ENCODE results near the gene SPTBN1. TPM values are rescaled to one million over a fixed set of nuclear protein-coding genes. Genes with fewer than 3 reads are reported as not detected.

Gene SPTBN1
- total RNA-seq, 4 donors from 2014 or later, result 353 to 606 (median 498) TPM

- Histone ChIP-seq H3K4me1 (peaks cover 16 to 92% (median 41%) of the 10 kb centered on the region in 3 donors), H3K4me3 (no peak overlapping the region), H3K9me3 (no peaks in the 10 kb centered on the region), H3K36me3 (peaks cover 4 to 49% of the 10 kb centered on the region in 2 donors), H3K27ac (peak overlapping the region in 2 of 4 donors; percentile 4 to 55), H3K27me3 (no peaks in the 10 kb centered on the region)
- ATAC-seq, result no peak
- 61 to 78% methylated on average over 3 to 5 of the region's 5 CpGs for WGBS, 2 donors (ENCODE audit: low coverage in 1 of 2)
- TF ChIP-seq EP300 (IDR thresholded peaks at IDR 0.05), result no peak
- no peak for TF ChIP-seq POLR2AphosphoS5 (IDR thresholded peaks at IDR 0.05)
- no peak for TF ChIP-seq POLR2A (IDR thresholded peaks at IDR 0.05)
- TF ChIP-seq, protein P1, sequence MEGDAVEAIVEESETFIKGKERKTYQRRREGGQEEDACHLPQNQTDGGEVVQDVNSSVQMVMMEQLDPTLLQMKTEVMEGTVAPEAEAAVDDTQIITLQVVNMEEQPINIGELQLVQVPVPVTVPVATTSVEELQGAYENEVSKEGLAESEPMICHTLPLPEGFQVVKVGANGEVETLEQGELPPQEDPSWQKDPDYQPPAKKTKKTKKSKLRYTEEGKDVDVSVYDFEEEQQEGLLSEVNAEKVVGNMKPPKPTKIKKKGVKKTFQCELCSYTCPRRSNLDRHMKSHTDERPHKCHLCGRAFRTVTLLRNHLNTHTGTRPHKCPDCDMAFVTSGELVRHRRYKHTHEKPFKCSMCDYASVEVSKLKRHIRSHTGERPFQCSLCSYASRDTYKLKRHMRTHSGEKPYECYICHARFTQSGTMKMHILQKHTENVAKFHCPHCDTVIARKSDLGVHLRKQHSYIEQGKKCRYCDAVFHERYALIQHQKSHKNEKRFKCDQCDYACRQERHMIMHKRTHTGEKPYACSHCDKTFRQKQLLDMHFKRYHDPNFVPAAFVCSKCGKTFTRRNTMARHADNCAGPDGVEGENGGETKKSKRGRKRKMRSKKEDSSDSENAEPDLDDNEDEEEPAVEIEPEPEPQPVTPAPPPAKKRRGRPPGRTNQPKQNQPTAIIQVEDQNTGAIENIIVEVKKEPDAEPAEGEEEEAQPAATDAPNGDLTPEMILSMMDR (IDR thresholded peaks at IDR 0.05), result no peak
Measured at GRCh38 chr2:54615832-54616534, 159.9 kb downstream of the SPTBN1 start.

DNA sequence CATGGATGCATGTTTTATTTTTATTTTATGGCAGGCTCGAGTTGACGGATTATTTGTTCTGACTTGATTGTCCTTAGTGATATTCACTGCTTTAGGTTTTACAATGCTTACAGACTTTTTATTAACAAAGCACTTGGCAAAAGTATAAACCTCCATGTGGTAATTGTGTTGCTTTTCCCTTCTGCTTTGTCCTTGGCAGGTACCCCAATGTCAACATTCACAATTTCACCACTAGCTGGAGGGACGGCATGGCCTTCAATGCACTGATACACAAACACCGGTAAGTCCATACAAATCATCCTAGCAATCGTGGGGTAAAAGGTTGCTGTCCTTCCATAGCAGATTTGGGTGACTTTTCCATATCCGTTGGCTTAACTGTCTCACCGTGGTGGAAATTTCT lies 161.3 kb downstream of the SPTBN1 start:
- peaks cover 4 to 58% of the 10 kb centered on the region in 2 donors for H3K36me3 ChIP-seq
- H3K27ac ChIP-seq, result peak overlapping the region in 3 of 4 donors; percentile 29 to 70 (median 55)
- ATAC-seq, result peak; percentile 70

DNA sequence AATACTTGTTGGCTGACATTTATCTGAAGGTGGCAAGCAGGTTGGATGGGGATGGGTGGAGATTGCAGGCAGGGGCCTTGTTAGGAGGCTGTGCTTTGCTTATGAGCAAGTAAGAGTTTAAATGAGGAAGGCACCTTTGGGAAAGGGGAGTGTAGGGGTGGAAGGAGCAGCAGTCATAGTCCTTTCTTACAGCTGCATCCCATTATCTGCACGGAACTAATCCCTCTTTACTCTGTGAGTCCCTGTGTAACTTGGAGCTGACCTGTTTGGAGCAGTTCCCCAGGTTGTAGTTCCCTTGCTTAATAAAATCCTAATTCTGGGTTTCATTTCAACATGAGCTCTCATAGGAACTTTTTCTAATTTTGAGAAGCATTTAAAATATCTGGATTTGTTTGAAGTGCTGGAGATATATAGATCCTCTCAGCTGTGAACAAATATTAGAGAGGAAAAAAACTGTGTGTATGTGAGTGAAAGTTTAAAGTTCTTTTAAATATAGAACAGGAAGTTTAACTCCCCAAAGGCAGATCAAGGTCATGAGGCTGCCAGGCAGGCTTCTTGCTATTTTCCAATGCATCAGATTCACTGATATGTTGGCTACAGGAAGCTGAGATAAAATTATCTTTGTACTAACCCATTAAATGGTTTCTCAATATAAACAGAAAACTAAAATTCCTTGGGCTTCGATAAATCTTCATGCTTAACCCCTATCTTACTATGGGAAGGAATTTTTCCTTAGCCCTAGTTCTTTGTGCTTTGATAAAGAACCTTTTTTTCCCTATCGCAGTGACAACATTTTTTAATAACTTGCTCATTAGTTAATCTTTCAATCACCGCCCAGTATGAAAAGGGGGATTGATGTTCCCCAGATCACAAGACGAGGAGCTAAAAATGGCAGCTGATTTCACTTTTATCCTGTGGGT lies 162.8 kb downstream of the SPTBN1 start:
- H3K9me3 ChIP-seq, result no peaks in the 10 kb centered on the region
- H3K4me1 ChIP-seq, result peaks cover 11 to 76% (median 41%) of the 10 kb centered on the region in 3 donors
- peak overlapping the region; percentile 55 to 70 (median 62) for H3K27ac ChIP-seq
- H3K27me3 ChIP-seq, result no peaks in the 10 kb centered on the region
- no peak overlapping the region for H3K4me3 ChIP-seq
- no peak for ATAC-seq
- H3K36me3 ChIP-seq, result peaks cover 4 to 60% of the 10 kb centered on the region in 2 donors
- WGBS, 2 donors (ENCODE audit: low coverage in 1 of 2), result 23 to 25% methylated on average over 3 to 5 of the region's 5 CpGs
- TF ChIP-seq POLR2AphosphoS5 (IDR thresholded peaks at IDR 0.05), result no peak
- no peak for TF ChIP-seq EP300 (IDR thresholded peaks at IDR 0.05)
- TF ChIP-seq POLR2A (IDR thresholded peaks at IDR 0.05), result no peak
- TF ChIP-seq, protein P1 (IDR thresholded peaks at IDR 0.05), result no peak

More for the DNA sequence above, 161.3 kb downstream of the SPTBN1 start:
- Histone ChIP-seq H3K4me1 (peaks cover 16 to 82% (median 41%) of the 10 kb centered on the region in 3 donors), H3K4me3 (no peak overlapping the region), H3K9me3 (no peaks in the 10 kb centered on the region), H3K27me3 (no peaks in the 10 kb centered on the region)
- whole genome bisulfite sequencing, 2 donors (ENCODE audit: low coverage in 1 of 2), result 34 to 44% methylated on average over 6 to 7 of the region's 7 CpGs
- TF ChIP-seq, protein P1 (IDR thresholded peaks at IDR 0.05), result peak in 1 of 4 experiments; percentile 38
- no peak for TF ChIP-seq EP300 (IDR thresholded peaks at IDR 0.05)

DNA sequence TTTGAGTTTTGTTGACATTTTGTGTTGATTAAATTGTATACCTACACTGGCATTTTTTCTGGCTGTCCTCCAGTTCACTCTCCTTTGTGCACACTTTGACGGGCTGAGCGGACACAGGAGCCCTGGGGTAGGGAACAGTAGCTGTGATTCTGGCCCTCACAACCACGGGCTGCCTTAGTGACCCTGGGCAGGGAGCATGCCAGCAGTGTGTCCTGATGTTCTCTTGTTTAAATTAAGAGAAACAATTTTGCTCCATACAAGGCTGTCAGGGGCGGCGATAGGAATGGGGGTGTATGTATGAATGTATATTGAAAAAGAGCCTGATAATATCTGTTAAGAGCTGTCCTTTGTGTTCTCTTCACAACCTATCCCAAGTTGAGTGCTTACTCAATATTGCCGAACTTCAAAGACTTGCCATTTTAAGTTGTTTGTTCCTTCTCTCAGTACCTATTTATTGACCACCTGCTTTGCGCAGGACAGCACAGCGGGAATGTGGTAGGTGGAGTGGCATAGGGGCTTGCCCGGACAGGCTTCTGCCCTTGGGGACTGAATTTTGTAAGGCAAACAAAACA lies 163.6 kb downstream of the SPTBN1 start:
- H3K4me1 ChIP-seq, result peaks cover 14 to 76% (median 41%) of the 10 kb centered on the region in 3 donors
- TF ChIP-seq POLR2A (IDR thresholded peaks at IDR 0.05), result no peak
- no peak for TF ChIP-seq POLR2AphosphoS5 (IDR thresholded peaks at IDR 0.05)
- 78 to 94% methylated on average over 3 to 8 of the region's 9 CpGs for WGBS, 2 donors (ENCODE audit: low coverage in 1 of 2)
- no peak for ATAC-seq
- H3K4me3 ChIP-seq, result no peak overlapping the region
- H3K27me3 ChIP-seq, result no peaks in the 10 kb centered on the region
- H3K9me3 ChIP-seq, result no peaks in the 10 kb centered on the region
- H3K36me3 ChIP-seq, result peaks cover 4 to 61% of the 10 kb centered on the region in 2 donors
- H3K27ac ChIP-seq, result peak overlapping the region; percentile 55 to 70 (median 62)

DNA sequence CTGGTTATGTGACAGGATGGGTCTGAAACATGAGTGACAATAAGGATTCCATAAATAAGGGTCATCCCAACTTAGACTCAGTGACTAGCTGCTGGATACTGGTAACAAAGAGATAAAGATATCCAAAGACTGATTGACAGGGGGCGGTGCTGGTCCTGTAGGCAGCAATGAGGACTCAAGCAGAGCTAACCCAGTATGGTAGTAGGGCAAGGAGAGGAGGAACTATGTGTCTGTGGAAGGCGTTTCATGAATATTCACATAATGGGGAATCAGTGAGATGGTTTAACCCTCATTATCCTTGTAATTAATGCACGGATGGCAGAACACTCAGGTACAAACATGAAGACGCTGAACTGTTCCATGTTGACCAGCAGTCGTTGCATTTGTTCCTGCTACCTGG lies 164.8 kb downstream of the SPTBN1 start:
- peaks cover 7 to 65% of the 10 kb centered on the region in 2 donors for H3K36me3 ChIP-seq
- H3K4me3 ChIP-seq, result no peak overlapping the region
- peaks cover 14 to 73% (median 39%) of the 10 kb centered on the region in 3 donors for H3K4me1 ChIP-seq
- peak overlapping the region in 1 of 4 donors; percentile 15 for H3K27ac ChIP-seq
- no peak for TF ChIP-seq POLR2AphosphoS5 (IDR thresholded peaks at IDR 0.05)
- no peaks in the 10 kb centered on the region for H3K27me3 ChIP-seq
- ATAC-seq, result no peak
- H3K9me3 ChIP-seq, result no peaks in the 10 kb centered on the region
- WGBS, 2 donors (ENCODE audit: low coverage in 1 of 2), result 87 to 100% methylated on average over 3 to 5 of the region's 5 CpGs

All from gastroesophageal sphincter (tissue), 4 donors.